PC-9 (cell line): ENCODE results near the gene PER3. TPM values are rescaled to one million over a fixed set of nuclear protein-coding genes. Genes with fewer than 3 reads are reported as not detected.

ENCODE experiments used
- BruUV-seq: library from RNA; stranded (reverse); fragments of 400-500 nt; replicated peaks from 2 replicates; lab custom pipeline; 2021; lab: Mats Ljungman, UMichigan
- CTCF ChIA-PET: fragments of 300-600 bp; sonication (Branson Sonifier 250); formaldehyde crosslinking; loops from one replicate; lab custom pipeline; 2022; ENCODE audit warnings: antibody characterized with exemption; lab: Charles Lee
- POLR2A ChIA-PET: fragments of 300-600 bp; sonication (Branson Sonifier 250); formaldehyde crosslinking; loops from one replicate; lab custom pipeline; 2022; ENCODE audit warnings: antibody characterized with exemption; ENCODE audit not compliant: unreplicated experiment; lab: Charles Lee
- DNase-seq, 2 experiments: peaks; one replicate each; pipeline versions ENCODE4 v3.0.0 to v3.0.0-alpha.2; 2015 to 2022; ENCODE audit warnings: mixed read lengths in 1 of 2
- H2AFZ ChIP-seq: fragments of 200-600 bp; sonication (generic); 2 replicates; pipeline ENCODE4 v1.8.1; 2017; ENCODE audit warnings: antibody characterized with exemption
- H3F3A ChIP-seq: fragments of 200-600 bp; sonication (generic); 2 replicates; pipeline ENCODE4 v1.8.1; 2017; ENCODE audit warnings: antibody characterized with exemption, mild to moderate bottlenecking, low read depth; ENCODE audit not compliant: insufficient read depth
- H3K27ac ChIP-seq: fragments of 200-600 bp; sonication (generic); 2 replicates; pipeline ENCODE4 v1.6.1; 2016; ENCODE audit warnings: mixed run types
- H3K27me3 ChIP-seq: fragments of 200-600 bp; sonication (generic); 2 replicates; pipeline ENCODE4 v1.6.1; 2016; ENCODE audit warnings: low read depth, mixed run types; ENCODE audit not compliant: insufficient read depth
- H3K36me3 ChIP-seq: fragments of 200-600 bp; sonication (generic); 2 replicates; pipeline ENCODE4 v1.6.1; 2016; ENCODE audit warnings: low read depth, mixed run types
- H3K4me1 ChIP-seq: fragments of 200-600 bp; sonication (generic); replicated peaks from 2 replicates; pipeline ENCODE4 v1.6.1; 2016; ENCODE audit warnings: mixed run types; ENCODE audit not compliant: insufficient read depth
- H3K4me2 ChIP-seq: fragments of 200-600 bp; sonication (generic); 2 replicates; pipeline ENCODE4 v1.6.1; 2017; ENCODE audit warnings: mixed run types
- H3K4me3 ChIP-seq: fragments of 200-600 bp; sonication (generic); 2 replicates; pipeline ENCODE4 v1.6.1; 2016; ENCODE audit warnings: mixed run types
- H3K79me2 ChIP-seq: fragments of 200-600 bp; sonication (generic); 2 replicates; pipeline ENCODE4 v1.6.1; 2017; ENCODE audit warnings: low read depth, mixed run types
- H3K9me2 ChIP-seq: fragments of 200-600 bp; sonication (generic); 2 replicates; pipeline ENCODE4 v1.8.1; 2017; ENCODE audit warnings: mild to moderate bottlenecking; ENCODE audit not compliant: insufficient read depth
- H3K9me3 ChIP-seq: fragments of 200-600 bp; sonication (generic); 2 replicates; pipeline ENCODE4 v1.8.1; 2016; ENCODE audit warnings: low read depth; ENCODE audit not compliant: insufficient read depth
- H4K20me1 ChIP-seq: fragments of 200-600 bp; sonication (generic); 2 replicates; pipeline ENCODE4 v1.8.1; 2017; ENCODE audit not compliant: insufficient read depth
- CTCF ChIP-seq: fragments of 200-600 bp; sonication (generic); conservative IDR thresholded peaks from 2 replicates; pipeline ENCODE4 v1.6.1; 2017; ENCODE audit warnings: mixed run types, antibody characterized with exemption, mild to moderate bottlenecking, moderate library complexity
- EZH2 ChIP-seq: fragments of 200-600 bp; sonication (generic); IDR thresholded peaks from 2 replicates; pipeline ENCODE4 v1.8.0; 2017; ENCODE audit warnings: antibody characterized with exemption, low read depth
- intact Hi-C: fragments of 100-400 bp; cut with micrococcal nuclease; formaldehyde crosslinking; loops from one replicate; pipeline ENCODE4 v1.10.0; 2022; ENCODE audit not compliant: unreplicated experiment
- total RNA-seq: library from RNA; stranded (reverse); gene quantifications from 2 replicates; pipeline ENCODE4 v1.2.3, GENCODE V29; 2021

PER3 gene
- total RNA-seq, 1 experiment from 2014 or later = 25.1 TPM

- H3K9me2 ChIP-seq = no peaks in the 10 kb centered on the region
- no peak overlapping the region for H3K27ac ChIP-seq
- H3F3A ChIP-seq = no peaks in the 10 kb centered on the region
- ChIA-PET POLR2A (interaction anchor here (0.7 kb wide), 1 partner anchor 21 kb away, joined by 7 read pairs; no protein-coding TSS in a partner anchor), CTCF (no interaction called here)
- no peaks in the 10 kb centered on the region for H3K9me3 ChIP-seq
- no peaks in the 10 kb centered on the region for H3K79me2 ChIP-seq
- TF ChIP-seq CTCF (no peak), EZH2 (no peak)
- intact Hi-C loops = no loop called here
- no peaks in the 10 kb centered on the region for H4K20me1 ChIP-seq
- no TSS peak for BruUV-seq
- 0 out of 2 replicates have a peak, but pooled peaks cover 3% of the 10 kb centered on the region for H3K36me3 ChIP-seq
- no peak overlapping the region for H3K4me2 ChIP-seq
- no peak for DNase-seq
- H2AFZ ChIP-seq = no peak overlapping the region
- no peak overlapping the region for H3K4me3 ChIP-seq
- H3K27me3 ChIP-seq = no peaks in the 10 kb centered on the region
- no peaks in the 10 kb centered on the region for H3K4me1 ChIP-seq
These were observed 48.9 kb downstream of the PER3 start for GRCh38 chr1:7833035-7833434.

- Histone ChIP-seq H3K36me3 (peaks cover 8% of the 10 kb centered on the region; the same call in 1 of the 2 replicates), H3K27ac (no peak overlapping the region), H3K9me3 (no peaks in the 10 kb centered on the region; the same call in 1 of the 2 replicates), H3K4me1 (no peaks in the 10 kb centered on the region), H3K4me2 (no peak overlapping the region), H3K27me3 (no peaks in the 10 kb centered on the region), H3K79me2 (no peaks in the 10 kb centered on the region), H3F3A (no peaks in the 10 kb centered on the region), H4K20me1 (no peaks in the 10 kb centered on the region), H3K4me3 (no peak overlapping the region), H3K9me2 (no peaks in the 10 kb centered on the region), H2AFZ (no peak overlapping the region)
- intact Hi-C loops = no loop called here
- TF ChIP-seq EZH2 (no peak), CTCF (no peak)
- POLR2A ChIA-PET = no interaction called here
- no peak for DNase-seq
- CTCF ChIA-PET = no interaction called here
- BruUV-seq = no TSS peak
These were observed 54.6 kb downstream of the PER3 start for GRCh38 chr1:7838714-7839113.

- ChIA-PET CTCF (no interaction called here), POLR2A (no interaction called here)
These were observed 55.4 kb downstream of the PER3 start for GRCh38 chr1:7839526-7839925.

More at GRCh38 chr1:7839526-7839925, 55.4 kb downstream of the PER3 start:
- H3F3A ChIP-seq = no peaks in the 10 kb centered on the region
- no peak overlapping the region for H3K27ac ChIP-seq
- TF ChIP-seq EZH2 (no peak), CTCF (no peak)
- no peaks in the 10 kb centered on the region; the same call in 1 of the 2 replicates for H3K9me3 ChIP-seq
- no TSS peak for BruUV-seq
- no peaks in the 10 kb centered on the region for H4K20me1 ChIP-seq
- H3K9me2 ChIP-seq = no peaks in the 10 kb centered on the region
- H3K4me1 ChIP-seq = no peaks in the 10 kb centered on the region
- no peak overlapping the region for H3K4me3 ChIP-seq
- H3K27me3 ChIP-seq = no peaks in the 10 kb centered on the region
- H3K4me2 ChIP-seq = no peak overlapping the region
- peaks cover 8% of the 10 kb centered on the region; the same call in 1 of the 2 replicates for H3K36me3 ChIP-seq
- DNase-seq = no peak
- H2AFZ ChIP-seq = no peak overlapping the region
- intact Hi-C loops = no loop called here
- no peaks in the 10 kb centered on the region for H3K79me2 ChIP-seq
